ENCODE results near the gene MEMO1. TPM values are rescaled to one million over a fixed set of nuclear protein-coding genes. Genes with fewer than 3 reads are reported as not detected.
"Not testable (repeated sequence)": the region's sequence is repeated elsewhere in the genome, so short reads cannot be mapped to it uniquely, and the experiment has no call there.

The MEMO1 gene
- total RNA-seq, 1 donor from 2014 or later, result 55.3 TPM

DNA sequence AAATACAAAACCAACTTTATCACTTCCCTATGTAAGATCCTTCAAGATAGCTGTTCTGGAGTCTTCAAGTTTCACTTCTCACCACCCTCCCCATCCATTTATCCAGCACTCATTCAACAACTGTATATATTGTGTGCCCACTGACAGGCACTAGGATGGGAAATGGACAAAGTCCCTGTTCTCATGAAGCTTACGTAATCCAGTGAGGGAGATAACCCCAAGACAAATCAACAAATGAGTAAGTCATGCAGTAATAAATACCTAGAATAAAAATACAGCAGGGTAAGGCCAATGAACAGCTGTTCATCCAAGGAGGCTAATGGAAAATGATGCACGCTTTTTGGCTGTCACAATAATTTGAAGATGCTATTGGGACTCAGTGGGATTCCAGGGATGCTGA is 133.8 kb downstream of the MEMO1 start:
- TF ChIP-seq, protein P1, sequence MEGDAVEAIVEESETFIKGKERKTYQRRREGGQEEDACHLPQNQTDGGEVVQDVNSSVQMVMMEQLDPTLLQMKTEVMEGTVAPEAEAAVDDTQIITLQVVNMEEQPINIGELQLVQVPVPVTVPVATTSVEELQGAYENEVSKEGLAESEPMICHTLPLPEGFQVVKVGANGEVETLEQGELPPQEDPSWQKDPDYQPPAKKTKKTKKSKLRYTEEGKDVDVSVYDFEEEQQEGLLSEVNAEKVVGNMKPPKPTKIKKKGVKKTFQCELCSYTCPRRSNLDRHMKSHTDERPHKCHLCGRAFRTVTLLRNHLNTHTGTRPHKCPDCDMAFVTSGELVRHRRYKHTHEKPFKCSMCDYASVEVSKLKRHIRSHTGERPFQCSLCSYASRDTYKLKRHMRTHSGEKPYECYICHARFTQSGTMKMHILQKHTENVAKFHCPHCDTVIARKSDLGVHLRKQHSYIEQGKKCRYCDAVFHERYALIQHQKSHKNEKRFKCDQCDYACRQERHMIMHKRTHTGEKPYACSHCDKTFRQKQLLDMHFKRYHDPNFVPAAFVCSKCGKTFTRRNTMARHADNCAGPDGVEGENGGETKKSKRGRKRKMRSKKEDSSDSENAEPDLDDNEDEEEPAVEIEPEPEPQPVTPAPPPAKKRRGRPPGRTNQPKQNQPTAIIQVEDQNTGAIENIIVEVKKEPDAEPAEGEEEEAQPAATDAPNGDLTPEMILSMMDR (conservative IDR thresholded peaks at IDR 0.05), result no peak
- Mint-ChIP-seq H3K4me3 (no peak overlapping the region), H3K9me3 (no peaks in the 10 kb centered on the region), H3K27ac (ENCODE audit: unreplicated experiment) (no peak overlapping the region), H3K4me1 (no peaks in the 10 kb centered on the region), H3K36me3 (ENCODE audit: low read depth) (peaks cover 4% of the 10 kb centered on the region), H3K27me3 (ENCODE audit: low read depth) (no peaks in the 10 kb centered on the region)
- no peak for DNase-seq (ENCODE audit: low read depth, low spot score)

DNA sequence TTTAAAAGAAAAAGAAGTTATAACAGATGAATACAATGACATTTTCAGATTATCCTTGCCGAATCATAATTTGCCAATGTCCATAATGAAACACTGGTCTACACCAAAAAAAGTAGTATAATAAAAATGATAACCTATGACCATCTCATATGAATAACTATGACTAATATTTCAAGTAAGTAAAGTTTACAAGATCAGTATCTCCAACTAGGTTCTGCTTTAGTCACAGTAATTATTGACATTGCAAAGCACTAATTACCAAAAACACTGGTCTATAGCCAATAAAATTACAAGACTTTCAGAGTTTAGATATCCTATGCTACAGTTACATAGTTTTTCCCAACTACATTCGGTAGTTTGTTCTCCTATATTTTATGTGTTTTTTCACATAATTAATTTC is 136.7 kb downstream of the MEMO1 start:
- TF ChIP-seq, protein P1 (conservative IDR thresholded peaks at IDR 0.05), result no peak

DNA sequence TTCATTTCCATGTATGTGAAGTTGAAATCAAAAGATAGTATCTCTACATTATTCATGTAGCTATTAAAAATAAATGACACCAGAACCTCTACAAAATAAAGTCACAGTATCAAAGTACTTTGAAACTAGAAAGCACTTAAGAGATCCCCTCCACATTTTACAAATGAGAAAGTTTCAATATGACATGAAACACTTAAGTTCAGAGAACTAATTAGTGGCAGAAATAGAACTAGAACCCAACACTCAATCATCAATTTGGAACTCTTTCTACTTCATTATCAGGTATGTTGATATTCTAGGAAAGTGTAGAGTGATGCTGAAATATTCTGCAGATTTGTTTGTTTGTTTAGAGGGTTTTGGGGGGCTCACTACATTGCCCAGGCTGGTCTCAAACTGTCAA is 145.6 kb downstream of the MEMO1 start:
- Mint-ChIP-seq H3K4me3 (no peak overlapping the region), H3K9me3 (no peaks in the 10 kb centered on the region), H3K27me3 (ENCODE audit: low read depth) (no peaks in the 10 kb centered on the region), H3K4me1 (no peaks in the 10 kb centered on the region), H3K36me3 (ENCODE audit: low read depth) (peaks cover 3% of the 10 kb centered on the region), H3K27ac (ENCODE audit: unreplicated experiment) (no peak overlapping the region)
- TF ChIP-seq, protein P1 (conservative IDR thresholded peaks at IDR 0.05), result no peak
- DNase-seq (ENCODE audit: low read depth, low spot score), result no peak

More for the DNA sequence above, 136.7 kb downstream of the MEMO1 start:
- peaks cover 4% of the 10 kb centered on the region for H3K36me3 Mint-ChIP-seq (ENCODE audit: low read depth)
- no peak overlapping the region for H3K27ac Mint-ChIP-seq (ENCODE audit: unreplicated experiment)
- no peaks in the 10 kb centered on the region for H3K9me3 Mint-ChIP-seq
- no peaks in the 10 kb centered on the region for H3K4me1 Mint-ChIP-seq
- H3K27me3 Mint-ChIP-seq (ENCODE audit: low read depth), result no peaks in the 10 kb centered on the region
- H3K4me3 Mint-ChIP-seq, result no peak overlapping the region
- no peak for DNase-seq (ENCODE audit: low read depth, low spot score)

DNA sequence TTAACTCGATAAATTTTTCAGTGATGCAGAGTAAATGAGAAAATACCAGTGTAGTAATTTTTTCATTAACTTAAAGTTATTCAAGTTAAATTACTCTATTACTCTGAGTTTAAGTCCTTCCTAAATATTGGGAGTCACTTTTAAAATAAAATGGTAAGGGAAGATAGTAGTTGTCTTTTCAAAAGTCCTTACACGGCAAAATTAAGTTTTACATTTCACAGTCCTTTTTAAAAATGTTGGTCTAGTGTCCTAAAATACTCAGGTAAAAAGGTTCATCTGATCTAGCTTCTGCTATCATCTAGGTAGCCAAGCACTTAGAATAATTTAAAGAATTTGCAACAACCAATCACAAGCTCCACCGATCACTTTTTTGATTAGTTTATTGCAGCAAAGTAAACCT is 146.9 kb downstream of the MEMO1 start:
- H3K27me3 Mint-ChIP-seq (ENCODE audit: low read depth), result no peaks in the 10 kb centered on the region
- H3K4me3 Mint-ChIP-seq, result no peak overlapping the region
- no peak overlapping the region for H3K27ac Mint-ChIP-seq (ENCODE audit: unreplicated experiment)
- peaks cover 3% of the 10 kb centered on the region for H3K36me3 Mint-ChIP-seq (ENCODE audit: low read depth)
- no peaks in the 10 kb centered on the region for H3K9me3 Mint-ChIP-seq
- H3K4me1 Mint-ChIP-seq, result no peaks in the 10 kb centered on the region
- no peak for DNase-seq (ENCODE audit: low read depth, low spot score)
- TF ChIP-seq, protein P1 (conservative IDR thresholded peaks at IDR 0.05), result no peak

DNA sequence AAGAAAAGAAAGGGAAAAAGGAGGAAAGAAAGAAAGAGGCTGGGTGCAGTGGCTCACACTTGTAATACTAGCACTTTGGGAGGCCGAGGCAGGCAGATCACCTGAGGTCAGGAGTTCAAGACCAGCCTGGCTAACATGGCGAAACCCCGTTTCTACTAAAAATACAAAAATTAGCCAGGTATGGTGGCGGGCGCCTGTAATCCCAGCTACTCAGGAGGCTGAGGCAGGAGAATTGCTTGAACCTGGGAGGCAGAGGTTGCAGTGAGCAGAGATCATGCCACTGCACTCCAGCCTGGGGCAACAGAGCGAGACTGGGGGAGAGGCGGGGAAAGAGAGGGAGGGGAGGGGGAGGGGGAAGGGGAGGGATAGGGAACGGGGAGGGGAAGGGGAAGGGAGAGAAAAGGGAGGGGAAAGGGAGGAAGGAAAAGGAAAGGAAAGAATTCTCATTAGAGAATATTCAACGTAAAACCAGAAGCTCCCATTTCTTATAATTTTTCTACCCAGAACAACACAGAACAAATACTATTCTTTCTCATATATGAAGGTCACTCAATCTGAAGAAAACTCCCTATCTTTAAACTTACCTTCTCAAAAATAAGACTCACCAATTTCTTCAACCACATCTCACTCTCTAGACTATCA is 147.7 kb downstream of the MEMO1 start:
- not testable (repeated sequence) for H3K27ac Mint-ChIP-seq (ENCODE audit: unreplicated experiment); H3K4me1 Mint-ChIP-seq; DNase-seq (ENCODE audit: low read depth, low spot score); H3K4me3 Mint-ChIP-seq; H3K9me3 Mint-ChIP-seq; H3K27me3 Mint-ChIP-seq (ENCODE audit: low read depth); H3K36me3 Mint-ChIP-seq (ENCODE audit: low read depth)

DNA sequence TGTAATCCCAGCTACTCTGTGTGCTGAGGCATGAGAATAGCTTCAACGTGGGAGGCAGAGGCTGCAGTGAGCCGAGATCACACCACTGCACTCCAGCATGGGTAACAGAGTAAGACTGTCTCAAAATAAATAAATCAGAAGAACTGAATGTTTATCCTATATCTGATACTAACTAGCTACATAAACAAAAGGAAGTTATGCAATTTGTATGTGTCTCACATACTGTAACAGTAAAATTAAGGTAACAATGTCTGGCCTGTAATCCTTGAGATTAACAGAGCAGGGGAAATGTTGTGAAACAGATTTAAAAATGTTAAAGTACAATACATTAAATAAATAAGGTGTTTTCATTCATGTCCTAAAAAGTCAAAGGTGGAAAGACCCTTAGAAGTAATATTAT is 150.8 kb downstream of the MEMO1 start:
- Mint-ChIP-seq H3K9me3 (no peaks in the 10 kb centered on the region), H3K27me3 (ENCODE audit: low read depth) (no peaks in the 10 kb centered on the region), H3K4me3 (no peak overlapping the region), H3K36me3 (ENCODE audit: low read depth) (no peaks in the 10 kb centered on the region), H3K27ac (ENCODE audit: unreplicated experiment) (no peak overlapping the region), H3K4me1 (no peaks in the 10 kb centered on the region)
- TF ChIP-seq, protein P1 (conservative IDR thresholded peaks at IDR 0.05), result no peak
- no peak for DNase-seq (ENCODE audit: low read depth, low spot score)

All from neural crest cell (in vitro differentiated cells).